KMS-11 (cell line): ENCODE measurements around the gene BABAM2.

Source experiments
- H2AFZ ChIP-seq: fragments of 200-600 bp; sonication (generic); 2 replicates; pipeline ENCODE4 v1.6.1; 2016; ENCODE audit warnings: antibody characterized with exemption, mixed run types, low read depth
- H3K27ac ChIP-seq: fragments of 200-600 bp; sonication (generic); 2 replicates; pipeline ENCODE4 v1.6.1; 2016; ENCODE audit warnings: mild to moderate bottlenecking, mixed run types
- H3K27me3 ChIP-seq: fragments of 200-600 bp; sonication (generic); 2 replicates; pipeline ENCODE4 v1.6.1; 2017; ENCODE audit warnings: mild to moderate bottlenecking, low read depth, mixed run types, moderate library complexity; ENCODE audit not compliant: insufficient read depth
- H3K36me3 ChIP-seq: fragments of 200-600 bp; sonication (generic); 2 replicates; pipeline ENCODE4 v1.6.1; 2017; ENCODE audit warnings: mild to moderate bottlenecking, mixed run types; ENCODE audit not compliant: insufficient read depth
- H3K4me1 ChIP-seq: fragments of 200-600 bp; sonication (generic); 2 replicates; pipeline ENCODE4 v1.6.1; 2016; ENCODE audit warnings: mild to moderate bottlenecking, low read depth, mixed run types; ENCODE audit not compliant: poor library complexity, severe bottlenecking
- H3K4me2 ChIP-seq: fragments of 200-600 bp; sonication (generic); 2 replicates; pipeline ENCODE4 v1.7.0; 2016; ENCODE audit warnings: mild to moderate bottlenecking, mixed run types
- H3K4me3 ChIP-seq: fragments of 200-600 bp; sonication (generic); IDR thresholded peaks from 2 replicates; pipeline ENCODE4 v1.6.1; 2017; ENCODE audit warnings: low read depth, low read length, mixed read lengths; ENCODE audit not compliant: insufficient read depth
- H3K79me2 ChIP-seq: fragments of 200-600 bp; sonication (generic); 2 replicates; pipeline ENCODE4 v1.6.1; 2016; ENCODE audit warnings: low read depth, mixed run types; ENCODE audit not compliant: insufficient read depth
- H3K9ac ChIP-seq: fragments of 200-600 bp; sonication (generic); 2 replicates; pipeline ENCODE4 v1.6.1; 2016; ENCODE audit warnings: mild to moderate bottlenecking, mixed run types
- H4K20me1 ChIP-seq: fragments of 200-600 bp; sonication (generic); 2 replicates; pipeline ENCODE4 v1.6.1; 2016; ENCODE audit warnings: mild to moderate bottlenecking, mixed run types; ENCODE audit not compliant: insufficient read depth
- CTCF ChIP-seq: fragments of 200-600 bp; sonication (generic); conservative IDR thresholded peaks from 2 replicates; pipeline ENCODE4 v1.6.1; 2017; ENCODE audit warnings: low read depth, mild to moderate bottlenecking, antibody characterized with exemption, low read length, moderate library complexity, mixed read lengths

BABAM2 gene

GRCh38 chr2:28352104-28352503, 461.6 kb downstream of the BABAM2 start:
- Histone ChIP-seq H3K79me2 (no peaks in the 10 kb centered on the region), H3K4me1 (no peaks in the 10 kb centered on the region), H3K9ac (no peak overlapping the region), H3K27me3 (no peaks in the 10 kb centered on the region), H3K4me2 (no peak overlapping the region), H3K4me3 (no peak overlapping the region), H2AFZ (no peak overlapping the region), H3K36me3 (no peaks in the 10 kb centered on the region), H4K20me1 (no peaks in the 10 kb centered on the region), H3K27ac (no peak overlapping the region)
- TF ChIP-seq CTCF = no peak

GRCh38 chr2:28352610-28353195, 462.2 kb downstream of the BABAM2 start:
- H4K20me1 ChIP-seq = no peaks in the 10 kb centered on the region
- no peak overlapping the region for H3K4me2 ChIP-seq
- no peak for TF ChIP-seq CTCF
- no peak overlapping the region for H3K9ac ChIP-seq
- no peak overlapping the region for H2AFZ ChIP-seq
- no peaks in the 10 kb centered on the region for H3K4me1 ChIP-seq
- H3K36me3 ChIP-seq = no peaks in the 10 kb centered on the region
- H3K4me3 ChIP-seq = no peak overlapping the region
- H3K27ac ChIP-seq = no peak overlapping the region
- H3K79me2 ChIP-seq = no peaks in the 10 kb centered on the region
- H3K27me3 ChIP-seq = no peaks in the 10 kb centered on the region

- no peak for TF ChIP-seq CTCF
- H4K20me1 ChIP-seq = no peaks in the 10 kb centered on the region
- H3K4me3 ChIP-seq = no peak overlapping the region
- H2AFZ ChIP-seq = no peak overlapping the region
- no peak overlapping the region for H3K4me2 ChIP-seq
- H3K79me2 ChIP-seq = no peaks in the 10 kb centered on the region
- H3K9ac ChIP-seq = no peak overlapping the region
- no peaks in the 10 kb centered on the region for H3K36me3 ChIP-seq
- H3K27me3 ChIP-seq = no peaks in the 10 kb centered on the region
- no peak overlapping the region for H3K27ac ChIP-seq
- H3K4me1 ChIP-seq = peaks cover 18% of the 10 kb centered on the region
These were observed 464.5 kb downstream of the BABAM2 start for GRCh38 chr2:28354920-28355520.

GRCh38 chr2:28355521-28356094, 465.1 kb downstream of the BABAM2 start:
- Histone ChIP-seq H3K27ac (no peak overlapping the region), H3K9ac (no peak overlapping the region), H3K4me1 (peaks cover 23% of the 10 kb centered on the region), H3K27me3 (no peaks in the 10 kb centered on the region), H3K4me2 (no peak overlapping the region), H2AFZ (no peak overlapping the region), H3K36me3 (no peaks in the 10 kb centered on the region), H3K79me2 (no peaks in the 10 kb centered on the region), H3K4me3 (no peak overlapping the region), H4K20me1 (no peaks in the 10 kb centered on the region)
- no peak for TF ChIP-seq CTCF
